GM21576 (cell line): ENCODE results near the gene LMOD1.

Experiments used
- ATAC-seq: cut with Tn5 transposase; IDR thresholded peaks from one replicate; pipeline ENCODE4 v1.9.1; 2021; ENCODE audit warnings: mild to moderate bottlenecking, moderate library complexity; ENCODE audit not compliant: unreplicated experiment

The LMOD1 gene

GRCh38 chr1:201895120-201895665, 51.2 kb downstream of the LMOD1 start:
- ATAC-seq = no peak

GRCh38 chr1:201894343-201895119, 51.8 kb downstream of the LMOD1 start:
- ATAC-seq = no peak

GRCh38 chr1:201893431-201893830, 52.9 kb downstream of the LMOD1 start:
- no peak for ATAC-seq

- ATAC-seq = no peak
These were observed 54.1 kb downstream of the LMOD1 start for GRCh38 chr1:201892211-201892610.

- ATAC-seq = no peak
These were observed 54.8 kb downstream of the LMOD1 start for GRCh38 chr1:201891451-201892045.

GRCh38 chr1:201890806-201891450, 55.4 kb downstream of the LMOD1 start:
- ATAC-seq = no peak

- ATAC-seq = no peak
These were observed 56.1 kb downstream of the LMOD1 start for GRCh38 chr1:201890223-201890622.

- ATAC-seq = no peak
These were observed 57.0 kb downstream of the LMOD1 start for GRCh38 chr1:201889090-201889968.

GRCh38 chr1:201888282-201889089, 57.9 kb downstream of the LMOD1 start, which contains the start of gene SHISA4:
Gene SHISA4, plus strand, starts transcription at chr1:201888898. Its CDS starts 97 bp downstream, at chr1:201888995.
- ATAC-seq = no peak

GRCh38 chr1:201887116-201887866, 59.1 kb downstream of the LMOD1 start:
- no peak for ATAC-seq

GRCh38 chr1:201886103-201886885, 60.1 kb downstream of the LMOD1 start:
- no peak for ATAC-seq

GRCh38 chr1:201885531-201886075, 60.7 kb downstream of the LMOD1 start:
- ATAC-seq = no peak

- no peak for ATAC-seq
These were observed 61.9 kb downstream of the LMOD1 start for GRCh38 chr1:201884425-201884824.

GRCh38 chr1:201883786-201884185, 62.6 kb downstream of the LMOD1 start:
- no peak for ATAC-seq

GRCh38 chr1:201883266-201883665, 63.1 kb downstream of the LMOD1 start:
- ATAC-seq = no peak

- ATAC-seq = no peak
These were observed 63.6 kb downstream of the LMOD1 start for GRCh38 chr1:201882665-201883132.

- ATAC-seq = no peak
These were observed 64.7 kb downstream of the LMOD1 start for GRCh38 chr1:201881617-201882016.
